ENCODE data around the gene ANP32B. TPM values are rescaled to one million over a fixed set of nuclear protein-coding genes. Genes with fewer than 3 reads are reported as not detected.

Gene ANP32B
- polyA plus RNA-seq, 1 of the 3 experiments (the other 2 are of a cell fraction) = 28.4 TPM

DNA sequence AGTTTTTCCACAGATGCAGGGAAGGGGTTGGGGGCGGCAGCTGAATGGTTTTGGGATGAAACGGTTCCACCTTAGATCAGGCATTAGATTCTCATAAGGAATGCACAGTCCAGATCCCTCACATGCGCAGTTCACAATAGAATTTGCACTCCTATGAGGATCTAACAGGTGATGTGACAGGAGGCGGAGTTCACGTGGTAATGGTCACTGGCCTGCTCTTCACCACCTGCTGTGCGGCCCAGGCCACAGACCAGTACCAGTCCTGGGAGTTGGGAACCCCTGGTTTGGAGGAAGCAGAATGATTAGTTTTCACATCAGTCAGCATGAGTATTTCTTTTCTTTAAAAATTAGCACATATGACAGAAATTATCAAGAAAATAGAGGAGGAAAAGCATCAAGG, 26.3 kb downstream of the ANP32B start:
- no peak overlapping the region for H2AFZ ChIP-seq (ENCODE audit: low read depth)
- H3K27me3 ChIP-seq (ENCODE audit: insufficient read depth) = no peaks in the 10 kb centered on the region
- no peak overlapping the region for H3K9ac ChIP-seq
- peaks cover 8% of the 10 kb centered on the region for H3F3A ChIP-seq (replicated peaks; ENCODE audit: insufficient read depth)
- no peak overlapping the region for H3K4me3 ChIP-seq (ENCODE audit: low read depth in 2 of 2, low read length in 1 of 2)
- H3K9me3 ChIP-seq = no peaks in the 10 kb centered on the region
- H4K20me1 ChIP-seq (ENCODE audit: insufficient read depth) = peaks cover 2% of the 10 kb centered on the region; the same call in 1 of the 2 replicates
- H3K36me3 ChIP-seq (replicated peaks in 1 of 2; ENCODE audit: control insufficient read depth in 1 of 2, insufficient read depth in 2 of 2, low read length in 1 of 2) = peaks cover 67 to 83% of the 10 kb centered on the region in 2 experiments
- peaks cover 28% of the 10 kb centered on the region for H3K79me2 ChIP-seq (ENCODE audit: insufficient read depth)
- H3K4me1 ChIP-seq (ENCODE audit: control insufficient read depth in 1 of 2, insufficient read depth in 2 of 2, low read depth in 1 of 2, low read length in 1 of 2) = no peaks in the 10 kb centered on the region; a peak in 1 of 4 replicates
- ChIA-PET POLR2A (no interaction called here), CTCF (interaction anchor here (1.5 kb wide), 1 partner anchor 25 kb away, joined by 4 read pairs; no protein-coding TSS in a partner anchor)
- no peaks in the 10 kb centered on the region for H3K9me2 ChIP-seq
- no peak overlapping the region for H3K27ac ChIP-seq (ENCODE audit: low read depth in 2 of 2, low read length in 1 of 2)
- TF ChIP-seq, protein P1, sequence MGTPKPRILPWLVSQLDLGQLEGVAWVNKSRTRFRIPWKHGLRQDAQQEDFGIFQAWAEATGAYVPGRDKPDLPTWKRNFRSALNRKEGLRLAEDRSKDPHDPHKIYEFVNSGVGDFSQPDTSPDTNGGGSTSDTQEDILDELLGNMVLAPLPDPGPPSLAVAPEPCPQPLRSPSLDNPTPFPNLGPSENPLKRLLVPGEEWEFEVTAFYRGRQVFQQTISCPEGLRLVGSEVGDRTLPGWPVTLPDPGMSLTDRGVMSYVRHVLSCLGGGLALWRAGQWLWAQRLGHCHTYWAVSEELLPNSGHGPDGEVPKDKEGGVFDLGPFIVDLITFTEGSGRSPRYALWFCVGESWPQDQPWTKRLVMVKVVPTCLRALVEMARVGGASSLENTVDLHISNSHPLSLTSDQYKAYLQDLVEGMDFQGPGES (IDR thresholded peaks at IDR 0.05; ENCODE audit: low read depth, low read length) = no peak
- TF ChIP-seq SMC3 (IDR thresholded peaks at IDR 0.05; ENCODE audit: low read depth, low read length) = no peak
- DNase-seq = no peak
- 94% methylated on average over 6 of the region's 6 CpGs for WGBS (ENCODE audit: low lambda C conversion rate)
- H3K4me2 ChIP-seq = no peak overlapping the region

DNA sequence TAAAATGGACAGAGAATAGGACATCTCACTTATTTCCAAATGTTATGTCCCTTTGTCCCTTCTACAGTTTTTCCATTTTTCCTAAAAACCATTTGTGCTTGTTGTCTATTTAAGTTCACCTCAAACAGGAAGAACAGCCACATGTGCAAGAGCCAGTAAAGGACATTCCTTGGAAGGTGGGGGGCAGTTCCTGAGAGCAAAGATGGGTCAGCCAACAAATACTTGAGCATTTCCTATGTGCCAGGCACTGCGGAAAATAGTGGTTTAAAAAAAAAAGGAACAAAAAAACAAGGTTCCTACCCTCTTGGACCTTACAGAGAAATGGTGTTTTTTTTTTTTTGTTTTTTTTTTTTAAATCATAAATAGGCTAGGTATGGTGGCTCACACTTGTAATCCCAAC, 26.8 kb downstream of the ANP32B start:
- Histone ChIP-seq H3K9ac (no peak overlapping the region), H3F3A (replicated peaks; ENCODE audit: insufficient read depth) (peaks cover 3% of the 10 kb centered on the region), H3K4me2 (no peak overlapping the region), H3K27ac (ENCODE audit: low read depth in 2 of 2, low read length in 1 of 2) (no peak overlapping the region), H4K20me1 (ENCODE audit: insufficient read depth) (peaks cover 2% of the 10 kb centered on the region; the same call in 1 of the 2 replicates), H2AFZ (ENCODE audit: low read depth) (no peak overlapping the region), H3K4me1 (ENCODE audit: control insufficient read depth in 1 of 2, insufficient read depth in 2 of 2, low read depth in 1 of 2, low read length in 1 of 2) (no peaks in the 10 kb centered on the region; a peak in 1 of 4 replicates), H3K4me3 (ENCODE audit: low read depth in 2 of 2, low read length in 1 of 2) (no peak overlapping the region), H3K9me3 (no peaks in the 10 kb centered on the region), H3K79me2 (ENCODE audit: insufficient read depth) (peaks cover 23% of the 10 kb centered on the region), H3K27me3 (ENCODE audit: insufficient read depth) (no peaks in the 10 kb centered on the region), H3K36me3 (replicated peaks in 1 of 2; ENCODE audit: control insufficient read depth in 1 of 2, insufficient read depth in 2 of 2, low read length in 1 of 2) (peaks cover 64 to 82% of the 10 kb centered on the region in 2 experiments), H3K9me2 (no peaks in the 10 kb centered on the region)
- CTCF ChIA-PET = no interaction called here
- DNase-seq = no peak
- POLR2A ChIA-PET = no interaction called here
- TF ChIP-seq FOSL2 (IDR thresholded peaks at IDR 0.05; ENCODE audit: borderline replicate concordance, low read depth) = no peak
- TF ChIP-seq EP300 (IDR thresholded peaks at IDR 0.05; ENCODE audit: borderline replicate concordance in 1 of 2, low read depth in 1 of 2, low read length in 1 of 2) = no peak
- no peak for TF ChIP-seq FOXM1 (IDR thresholded peaks at IDR 0.05; ENCODE audit: low read depth)
- TF ChIP-seq, protein P2, sequence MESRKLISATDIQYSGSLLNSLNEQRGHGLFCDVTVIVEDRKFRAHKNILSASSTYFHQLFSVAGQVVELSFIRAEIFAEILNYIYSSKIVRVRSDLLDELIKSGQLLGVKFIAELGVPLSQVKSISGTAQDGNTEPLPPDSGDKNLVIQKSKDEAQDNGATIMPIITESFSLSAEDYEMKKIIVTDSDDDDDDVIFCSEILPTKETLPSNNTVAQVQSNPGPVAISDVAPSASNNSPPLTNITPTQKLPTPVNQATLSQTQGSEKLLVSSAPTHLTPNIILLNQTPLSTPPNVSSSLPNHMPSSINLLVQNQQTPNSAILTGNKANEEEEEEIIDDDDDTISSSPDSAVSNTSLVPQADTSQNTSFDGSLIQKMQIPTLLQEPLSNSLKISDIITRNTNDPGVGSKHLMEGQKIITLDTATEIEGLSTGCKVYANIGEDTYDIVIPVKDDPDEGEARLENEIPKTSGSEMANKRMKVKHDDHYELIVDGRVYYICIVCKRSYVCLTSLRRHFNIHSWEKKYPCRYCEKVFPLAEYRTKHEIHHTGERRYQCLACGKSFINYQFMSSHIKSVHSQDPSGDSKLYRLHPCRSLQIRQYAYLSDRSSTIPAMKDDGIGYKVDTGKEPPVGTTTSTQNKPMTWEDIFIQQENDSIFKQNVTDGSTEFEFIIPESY (IDR thresholded peaks at IDR 0.05; ENCODE audit: borderline replicate concordance, low read depth) = no peak
- no peak for TF ChIP-seq RAD21 (IDR thresholded peaks at IDR 0.05; ENCODE audit: low read length)
- TF ChIP-seq GATA2 (CRISPR knock-in tag; IDR thresholded peaks at IDR 0.05) = no peak
- TF ChIP-seq TCF12 (IDR thresholded peaks at IDR 0.05) = no peak
- TF ChIP-seq RXRA (IDR thresholded peaks at IDR 0.05; ENCODE audit: borderline replicate concordance, low read depth) = no peak
- TF ChIP-seq, protein P3, sequence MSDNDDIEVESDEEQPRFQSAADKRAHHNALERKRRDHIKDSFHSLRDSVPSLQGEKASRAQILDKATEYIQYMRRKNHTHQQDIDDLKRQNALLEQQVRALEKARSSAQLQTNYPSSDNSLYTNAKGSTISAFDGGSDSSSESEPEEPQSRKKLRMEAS (IDR thresholded peaks at IDR 0.05; ENCODE audit: low read depth) = no peak
- no peak for TF ChIP-seq NRF1 (IDR thresholded peaks at IDR 0.05; ENCODE audit: low read depth, low read length)
- TF ChIP-seq RCOR1 (IDR thresholded peaks at IDR 0.05; ENCODE audit: low read length) = no peak
- TF ChIP-seq POLR2AphosphoS5 (IDR thresholded peaks at IDR 0.05; ENCODE audit: low read depth, low read length) = no peak
- WGBS (ENCODE audit: low lambda C conversion rate) = 78% methylated on average over 1 of the region's 1 CpG

Data from SK-N-SH (cell line).